Endometrium (tissue), 2 donors: ENCODE measurements around the gene CA7.

Experiments
- FAIRE-seq: peaks from 2 replicates; lab custom pipeline; 2012; peaks lifted over from hg19 to GRCh38; lab: Jason Lieb, UNC
- donor health status: control.
- donor health status: control.

The CA7 gene

GRCh38 chr16:66898933-66899309 lies 54.7 kb downstream of the CA7 start:
- no peak for FAIRE-seq

GRCh38 chr16:66899310-66899944 lies 55.2 kb downstream of the CA7 start:
- FAIRE-seq: no peak

- no peak for FAIRE-seq
Measured at GRCh38 chr16:66899945-66900710, 55.9 kb downstream of the CA7 start.

GRCh38 chr16:66900721-66901441 lies 56.7 kb downstream of the CA7 start:
- FAIRE-seq: no peak

- FAIRE-seq: no peak
Measured at GRCh38 chr16:66901626-66902025, 57.4 kb downstream of the CA7 start.

GRCh38 chr16:66902648-66903543 lies 58.7 kb downstream of the CA7 start:
- no peak for FAIRE-seq
